CD14-positive monocyte (primary cell): Measurements from ENCODE around the gene SYTL2. TPM values are rescaled to one million over a fixed set of nuclear protein-coding genes. Genes with fewer than 3 reads are reported as not detected.

Source experiments
- DNase-seq, 3 donors: peaks; one replicate each; pipeline ENCODE4 v3.0.0-alpha.2; 2011 to 2022
- H2AFZ ChIP-seq: 2 replicates; pipeline ENCODE4 v1.6.0; 2012; ENCODE audit warnings: mild to moderate bottlenecking, low read depth, low read length, inconsistent platforms; ENCODE audit not compliant: insufficient read depth, poor library complexity, severe bottlenecking
- H3K27ac ChIP-seq, 2 donors: 1 replicate in 1 of 2; 2 replicates in 1 of 2; pipeline ENCODE4 v1.5.1; 2012 to 2013; ENCODE audit warnings: low read length in 2 of 2, control low read depth in 1 of 2, inconsistent platforms in 1 of 2, low read depth in 1 of 2, mild to moderate bottlenecking in 1 of 2
- H3K27me3 ChIP-seq, 2 donors: one replicate each; pipeline versions ENCODE4 v1.6.0 to v1.6.1; 2011 to 2013; ENCODE audit warnings: low read length in 2 of 2; ENCODE audit not compliant: control insufficient read depth in 2 of 2, insufficient read depth in 2 of 2
- H3K36me3 ChIP-seq, 2 donors: replicated peaks in 1 of 2; 1 replicate in 1 of 2; 2 replicates in 1 of 2; pipeline versions ENCODE4 v1.5.1 to v1.6.1; 2012 to 2013; ENCODE audit warnings: low read length in 2 of 2, control low read depth in 1 of 2, inconsistent platforms in 1 of 2, mild to moderate bottlenecking in 1 of 2; ENCODE audit not compliant: insufficient read depth in 2 of 2, control insufficient read depth in 1 of 2
- H3K4me1 ChIP-seq, 2 donors: 1 replicate in 1 of 2; 2 replicates in 1 of 2; pipeline versions ENCODE4 v1.5.1 to v1.6.1; 2012 to 2013; ENCODE audit warnings: low read length in 2 of 2, control low read depth in 1 of 2, inconsistent platforms in 1 of 2, mild to moderate bottlenecking in 1 of 2, moderate library complexity in 1 of 2; ENCODE audit not compliant: insufficient read depth in 2 of 2, control insufficient read depth in 1 of 2
- H3K4me2 ChIP-seq: replicated peaks from 2 replicates; pipeline ENCODE3; 2012; ENCODE audit warnings: low read length, moderate library complexity, mild to moderate bottlenecking; ENCODE audit not compliant: poor library complexity, severe bottlenecking; ENCODE audit errors: extremely low read depth
- H3K4me3 ChIP-seq, 3 experiments: fragments of 200-600 bp in 1 of 3; sonication (generic) in 1 of 3; replicated peaks in 1 of 3; 1 replicate in 2 of 3; 2 replicates in 1 of 3; pipeline ENCODE4 v1.5.1; 2011 to 2013; ENCODE audit warnings: low read length in 3 of 3, mild to moderate bottlenecking in 3 of 3, control low read depth in 2 of 3, low read depth in 2 of 3, inconsistent platforms in 1 of 3, moderate library complexity in 1 of 3
- H3K79me2 ChIP-seq: 2 replicates; pipeline ENCODE4 v1.6.0; 2012; ENCODE audit warnings: mild to moderate bottlenecking, control low read depth, inconsistent platforms, low read length, moderate library complexity; ENCODE audit not compliant: insufficient read depth
- H3K9ac ChIP-seq: 2 replicates; pipeline ENCODE4 v1.6.0; 2017; ENCODE audit warnings: low read length, mild to moderate bottlenecking; ENCODE audit not compliant: insufficient read depth, poor library complexity, severe bottlenecking
- H3K9me3 ChIP-seq, 2 donors: replicated peaks in 1 of 2; 1 replicate in 1 of 2; 2 replicates in 1 of 2; pipeline versions ENCODE4 v1.5.1 to v1.6.1; 2012 to 2013; ENCODE audit warnings: low read length in 2 of 2, control low read depth in 1 of 2; ENCODE audit not compliant: control insufficient read depth in 1 of 2, insufficient read depth in 1 of 2
- H4K20me1 ChIP-seq: 2 replicates; pipeline ENCODE4 v1.6.0; 2012; ENCODE audit warnings: mild to moderate bottlenecking, low read length, control low read depth, moderate library complexity; ENCODE audit not compliant: insufficient read depth
- H3K27ac Mint-ChIP-seq, 7 donors: one replicate each; pipeline ENCODE4 v1.8.0; 2020; ENCODE audit warnings: mild to moderate bottlenecking in 7 of 7, mixed read lengths in 7 of 7, moderate library complexity in 6 of 7, inconsistent platforms in 2 of 7
- H3K27me3 Mint-ChIP-seq, 3 donors: one replicate each; pipeline ENCODE4 v1.8.0; 2021 to 2022; ENCODE audit warnings: low read depth in 3 of 3, mild to moderate bottlenecking in 3 of 3, mixed read lengths in 3 of 3, moderate library complexity in 3 of 3, inconsistent platforms in 1 of 3
- H3K36me3 Mint-ChIP-seq, 2 donors: one replicate each; pipeline ENCODE4 v1.8.0; 2020; ENCODE audit warnings: mixed read lengths in 2 of 2, inconsistent platforms in 1 of 2, mild to moderate bottlenecking in 1 of 2
- H3K4me1 Mint-ChIP-seq: one replicate; pipeline ENCODE4 v1.8.0; 2020; ENCODE audit warnings: mild to moderate bottlenecking, mixed read lengths
- H3K4me3 Mint-ChIP-seq, 2 donors: one replicate each; pipeline ENCODE4 v1.8.0; 2020; ENCODE audit warnings: mild to moderate bottlenecking in 2 of 2, mixed read lengths in 2 of 2, moderate library complexity in 1 of 2
- H3K9me3 Mint-ChIP-seq, 7 donors: one replicate each; pipeline ENCODE4 v1.8.0; 2020 to 2022; ENCODE audit warnings: mixed read lengths in 7 of 7, mild to moderate bottlenecking in 6 of 7, moderate library complexity in 6 of 7, inconsistent platforms in 2 of 7
- CTCF ChIP-seq: fragments of 200-600 bp; IDR thresholded peaks from one replicate; pipeline ENCODE4 v1.8.0; 2022; ENCODE audit warnings: antibody characterized with exemption, mild to moderate bottlenecking
- WGBS: methylation state at CpG from one replicate; pipeline ENCODE4 v1.1.5; 2013; ENCODE audit warnings: missing lambda C conversion rate; ENCODE audit not compliant: insufficient coverage; 5-methylcytosine and 5-hydroxymethylcytosine counted together
- intact Hi-C, 2 donors: fragments of 100-400 bp; cut with micrococcal nuclease; formaldehyde crosslinking; loops; one replicate each; pipeline versions ENCODE4 v1.15.0 to v1.15.1; 2023
- polyA plus RNA-seq, 3 donors: library from polyadenylated mRNA; depleted of rRNA in 1 of 3; unstranded in 2 of 3; stranded (reverse) in 1 of 3; fragments of 300-500 nt in 2 of 3; fragments of >200 nt in 1 of 3; fragmentation: Illumina TruSeq in 2 of 3; gene quantifications; 1 replicate in 2 of 3; 2 replicates in 1 of 3; pipeline ENCODE4 v1.2.3, GENCODE V29; 2012 to 2021

The SYTL2 gene
- polyA plus RNA-seq, 3 donors: 0.30 to 0.48 (median 0.34) TPM

GRCh38 chr11:85699957-85700741, 110.8 kb downstream of the SYTL2 start:
- Histone ChIP-seq H3K27ac (no peak overlapping the region), H3K4me1 (peaks cover 9 to 13% of the 10 kb centered on the region in 2 donors), H3K9me3 (no peaks in the 10 kb centered on the region), H3K9ac (no peak overlapping the region), H3K79me2 (no peaks in the 10 kb centered on the region), H3K4me3 (no peak overlapping the region), H3K36me3 (no peaks in the 10 kb centered on the region), H4K20me1 (no peaks in the 10 kb centered on the region), H2AFZ (peak overlapping the region; percentile 17), H3K4me2 (peak overlapping the region; percentile 10), H3K27me3 (no peaks in the 10 kb centered on the region)
- Mint-ChIP-seq H3K9me3 (peaks cover 0 to 2% (median 0%) of the 10 kb centered on the region in 7 donors), H3K36me3 (no peaks in the 10 kb centered on the region), H3K4me1 (peaks cover 16% of the 10 kb centered on the region), H3K27me3 (peaks cover 0 to 1% (median 0%) of the 10 kb centered on the region in 3 donors), H3K4me3 (peak overlapping the region in 1 of 2 donors; percentile 32), H3K27ac (peak overlapping the region in 1 of 7 donors; percentile 2)
- no CpG with 5 or more reads among the region's 2 CpGs for WGBS
- no peak for DNase-seq
- intact Hi-C loops: no loop called here
- no peak for TF ChIP-seq CTCF

DNA sequence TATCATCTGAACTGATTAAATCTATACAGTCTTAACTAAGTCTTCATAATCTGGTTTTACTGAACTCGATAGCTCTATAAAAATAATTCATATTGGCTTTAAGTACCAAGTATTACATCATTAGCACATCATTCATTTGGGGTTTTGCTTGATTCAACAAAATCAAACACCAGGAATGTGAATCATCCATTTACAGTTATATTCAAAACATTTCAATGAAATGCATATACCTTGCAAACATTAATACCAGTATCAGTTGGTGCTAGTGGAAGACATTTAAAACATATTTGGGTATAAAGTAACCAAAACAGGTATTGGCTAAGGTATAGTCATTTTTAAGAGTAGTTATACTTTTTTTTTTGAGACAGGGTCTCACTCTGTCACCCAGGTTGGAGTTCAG, 112.7 kb downstream of the SYTL2 start:
- Mint-ChIP-seq H3K9me3 (peaks cover 0 to 2% (median 0%) of the 10 kb centered on the region in 7 donors), H3K4me3 (no peak overlapping the region), H3K4me1 (peaks cover 16% of the 10 kb centered on the region), H3K27ac (no peak overlapping the region), H3K27me3 (peaks cover 0 to 1% (median 0%) of the 10 kb centered on the region in 3 donors), H3K36me3 (no peaks in the 10 kb centered on the region)
- Histone ChIP-seq H3K9ac (no peak overlapping the region), H3K36me3 (no peaks in the 10 kb centered on the region), H3K4me2 (no peak overlapping the region), H3K27me3 (no peaks in the 10 kb centered on the region), H2AFZ (no peak overlapping the region), H4K20me1 (no peaks in the 10 kb centered on the region), H3K79me2 (no peaks in the 10 kb centered on the region), H3K9me3 (no peaks in the 10 kb centered on the region), H3K4me3 (no peak overlapping the region), H3K27ac (no peak overlapping the region), H3K4me1 (peaks cover 9 to 13% of the 10 kb centered on the region in 2 donors)
- DNase-seq: no peak
- no CpG with 5 or more reads among the region's 1 CpG for WGBS
- no peak for TF ChIP-seq CTCF
- intact Hi-C loops: no loop called here
